Smooth muscle cell (in vitro differentiated cells): ENCODE results near the gene AMN1. TPM values are rescaled to one million over a fixed set of nuclear protein-coding genes. Genes with fewer than 3 reads are reported as not detected.

Experiments used
- DNase-seq: peaks from one replicate; lab custom pipeline; 2025; ENCODE audit not compliant: unreplicated experiment; lab: John Stamatoyannopoulos, UW
- H2AFZ ChIP-seq: fragments of 200-600 bp; sonication (generic); 2 replicates; pipeline ENCODE4 v1.6.0; 2016; ENCODE audit warnings: antibody characterized with exemption, low read depth, mild to moderate bottlenecking
- H3F3A ChIP-seq: fragments of 200-600 bp; sonication (generic); 2 replicates; pipeline ENCODE4 v1.6.0; 2017; ENCODE audit warnings: antibody characterized with exemption, low read depth
- H3K27ac ChIP-seq: fragments of 200-600 bp; sonication (generic); 2 replicates; pipeline ENCODE4 v1.5.1; 2016; ENCODE audit warnings: low read depth, mild to moderate bottlenecking
- H3K27me3 ChIP-seq: fragments of 200-600 bp; sonication (generic); 2 replicates; pipeline ENCODE4 v1.6.1; 2016; ENCODE audit warnings: low read depth, mild to moderate bottlenecking
- H3K36me3 ChIP-seq: fragments of 200-600 bp; sonication (generic); 2 replicates; pipeline ENCODE4 v1.5.1; 2016; ENCODE audit warnings: low read depth
- H3K4me1 ChIP-seq: fragments of 200-600 bp; sonication (generic); 2 replicates; pipeline ENCODE4 v1.5.1; 2016; ENCODE audit warnings: low read depth
- H3K4me2 ChIP-seq: fragments of 200-600 bp; sonication (generic); 2 replicates; pipeline ENCODE4 v1.6.0; 2016; ENCODE audit warnings: mild to moderate bottlenecking
- H3K4me3 ChIP-seq: fragments of 200-600 bp; sonication (generic); 2 replicates; pipeline ENCODE4 v1.5.1; 2016; ENCODE audit warnings: mild to moderate bottlenecking
- H3K79me2 ChIP-seq: fragments of 200-600 bp; sonication (generic); 2 replicates; pipeline ENCODE4 v1.6.0; 2016; ENCODE audit warnings: low read depth, mild to moderate bottlenecking
- H3K9ac ChIP-seq: fragments of 200-600 bp; sonication (generic); 2 replicates; pipeline ENCODE4 v1.6.0; 2016; ENCODE audit warnings: low read depth
- H3K9me3 ChIP-seq: fragments of 200-600 bp; sonication (generic); replicated peaks from 2 replicates; pipeline ENCODE4 v1.5.1; 2016; ENCODE audit warnings: low read depth
- H4K20me1 ChIP-seq: fragments of 200-600 bp; sonication (generic); 2 replicates; pipeline ENCODE4 v1.6.0; 2016; ENCODE audit warnings: low read depth
- WGBS: methylation state at CpG from one replicate; pipeline ENCODE4 v1.1.7; 2016; ENCODE audit warnings: low lambda C conversion rate; 5-methylcytosine and 5-hydroxymethylcytosine counted together
- polyA plus RNA-seq: library from polyadenylated mRNA; unstranded; fragments of >200 nt; fragmentation: Nextera tagmentation; extraction: Ambion mirVana; gene quantifications from 2 replicates; pipeline ENCODE4 v1.2.1, GENCODE V29; 2016
- total RNA-seq: library from RNA; depleted of rRNA; stranded (reverse); fragments of >200 nt; gene quantifications from 2 replicates; pipeline ENCODE4 v1.2.3, GENCODE V29; 2014
- TF ChIP-seq, protein P1 (sequence below): fragments of 200-600 bp; sonication (generic); IDR thresholded peaks from 2 replicates; pipeline ENCODE4 v1.5.1; 2017; ENCODE audit warnings: borderline replicate concordance, mild to moderate bottlenecking, antibody characterized with exemption; ENCODE audit not compliant: insufficient read depth, poor library complexity, severe bottlenecking

Gene AMN1
- total and polyA plus RNA-seq, 2 experiments from 2014 or later = 7.3 to 12.0 TPM

DNA sequence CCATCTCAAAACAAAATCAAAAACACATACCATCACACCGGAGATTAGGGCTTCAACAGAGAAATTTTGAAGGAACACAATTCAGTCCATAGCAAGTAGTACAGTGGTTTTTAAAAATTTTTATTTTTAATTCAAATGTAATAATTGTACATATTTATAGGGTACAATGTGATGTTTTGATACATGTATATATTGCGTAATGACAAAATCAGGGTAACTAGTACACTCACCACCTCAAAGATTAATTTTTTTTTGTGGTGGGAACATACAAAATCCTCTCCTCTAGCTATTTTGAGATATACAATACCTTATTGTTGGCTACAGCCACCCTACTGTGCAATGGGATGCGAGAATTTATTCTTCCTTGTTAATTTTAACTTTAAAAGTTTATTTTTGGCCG, 95.4 kb downstream of the AMN1 start:
- Histone ChIP-seq H3K4me1 (no peaks in the 10 kb centered on the region), H3K9me3 (no peaks in the 10 kb centered on the region), H3K9ac (no peak overlapping the region), H2AFZ (no peak overlapping the region), H3K79me2 (no peaks in the 10 kb centered on the region), H3K36me3 (no peaks in the 10 kb centered on the region), H4K20me1 (no peaks in the 10 kb centered on the region), H3F3A (no peaks in the 10 kb centered on the region), H3K27me3 (no peaks in the 10 kb centered on the region), H3K4me2 (no peak overlapping the region), H3K27ac (no peak overlapping the region), H3K4me3 (no peak overlapping the region)
- TF ChIP-seq, protein P1, sequence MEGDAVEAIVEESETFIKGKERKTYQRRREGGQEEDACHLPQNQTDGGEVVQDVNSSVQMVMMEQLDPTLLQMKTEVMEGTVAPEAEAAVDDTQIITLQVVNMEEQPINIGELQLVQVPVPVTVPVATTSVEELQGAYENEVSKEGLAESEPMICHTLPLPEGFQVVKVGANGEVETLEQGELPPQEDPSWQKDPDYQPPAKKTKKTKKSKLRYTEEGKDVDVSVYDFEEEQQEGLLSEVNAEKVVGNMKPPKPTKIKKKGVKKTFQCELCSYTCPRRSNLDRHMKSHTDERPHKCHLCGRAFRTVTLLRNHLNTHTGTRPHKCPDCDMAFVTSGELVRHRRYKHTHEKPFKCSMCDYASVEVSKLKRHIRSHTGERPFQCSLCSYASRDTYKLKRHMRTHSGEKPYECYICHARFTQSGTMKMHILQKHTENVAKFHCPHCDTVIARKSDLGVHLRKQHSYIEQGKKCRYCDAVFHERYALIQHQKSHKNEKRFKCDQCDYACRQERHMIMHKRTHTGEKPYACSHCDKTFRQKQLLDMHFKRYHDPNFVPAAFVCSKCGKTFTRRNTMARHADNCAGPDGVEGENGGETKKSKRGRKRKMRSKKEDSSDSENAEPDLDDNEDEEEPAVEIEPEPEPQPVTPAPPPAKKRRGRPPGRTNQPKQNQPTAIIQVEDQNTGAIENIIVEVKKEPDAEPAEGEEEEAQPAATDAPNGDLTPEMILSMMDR = no peak
- no peak for DNase-seq
- WGBS = 80% methylated on average over 4 of the region's 4 CpGs

DNA sequence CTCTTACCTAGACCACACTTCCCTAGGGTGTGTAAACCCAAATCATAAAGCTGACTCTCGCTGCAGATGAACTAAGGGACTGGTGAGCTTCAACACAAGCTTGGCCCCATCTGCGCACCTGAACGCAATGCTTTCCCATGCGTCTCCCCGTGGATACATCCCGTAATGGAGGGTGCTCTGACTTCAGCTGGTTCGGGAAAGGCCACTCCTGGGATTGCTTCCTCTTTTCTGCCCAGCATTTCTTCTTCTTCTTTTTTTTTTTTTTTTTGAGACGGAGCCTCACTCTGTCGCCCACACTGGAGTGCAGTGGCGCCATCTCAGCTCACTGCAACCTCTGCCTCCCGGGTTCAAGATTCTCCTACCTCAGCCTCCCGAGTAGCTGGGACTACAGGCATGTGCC, 97.0 kb downstream of the AMN1 start:
- Histone ChIP-seq H3F3A (no peaks in the 10 kb centered on the region), H3K79me2 (no peaks in the 10 kb centered on the region), H3K36me3 (no peaks in the 10 kb centered on the region), H3K9me3 (no peaks in the 10 kb centered on the region), H2AFZ (no peak overlapping the region), H3K27me3 (no peaks in the 10 kb centered on the region), H4K20me1 (no peaks in the 10 kb centered on the region), H3K9ac (no peak overlapping the region), H3K4me2 (no peak overlapping the region), H3K4me1 (no peaks in the 10 kb centered on the region), H3K4me3 (no peak overlapping the region), H3K27ac (no peak overlapping the region)
- WGBS = 96% methylated on average over 10 of the region's 12 CpGs
- TF ChIP-seq, protein P1 = no peak
- no peak for DNase-seq

DNA sequence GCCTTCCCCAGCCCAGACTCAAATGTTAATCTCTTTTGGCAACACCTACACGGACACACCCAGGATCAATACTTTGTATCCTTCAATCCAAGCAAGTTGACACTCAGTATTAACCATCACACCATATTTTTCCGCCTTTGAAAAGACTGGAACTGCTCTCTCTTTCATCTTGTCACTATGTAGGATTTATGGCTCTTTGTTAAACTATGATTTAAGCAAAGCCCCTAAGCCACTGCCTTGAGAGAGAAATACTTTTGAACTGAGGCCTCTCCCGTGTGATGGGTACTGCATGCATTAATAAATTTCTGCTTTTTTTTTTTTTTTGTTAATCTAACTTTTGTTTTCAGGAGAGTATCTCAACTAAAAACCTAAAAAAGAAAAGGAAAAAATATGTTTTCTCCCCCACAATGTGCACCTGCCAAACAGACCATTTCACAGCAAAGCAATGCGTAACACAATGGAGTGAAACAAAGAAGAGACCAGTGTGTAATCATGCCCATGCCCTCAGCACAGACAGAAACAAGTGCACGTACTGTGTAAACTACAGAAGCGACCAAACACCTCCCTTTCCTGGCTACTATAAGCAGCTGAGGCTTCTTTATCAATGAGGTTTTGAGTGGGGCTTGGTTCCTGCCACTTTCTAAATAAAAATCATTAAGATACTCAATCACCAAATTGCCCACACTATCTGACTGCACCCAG, 97.6 kb downstream of the AMN1 start:
- Histone ChIP-seq H3K27me3 (no peaks in the 10 kb centered on the region), H3K9me3 (no peaks in the 10 kb centered on the region), H3K4me2 (no peak overlapping the region), H3K9ac (no peak overlapping the region), H3K36me3 (no peaks in the 10 kb centered on the region), H3K4me1 (no peaks in the 10 kb centered on the region), H3K27ac (no peak overlapping the region), H3K4me3 (no peak overlapping the region), H3K79me2 (no peaks in the 10 kb centered on the region), H3F3A (no peaks in the 10 kb centered on the region), H4K20me1 (no peaks in the 10 kb centered on the region), H2AFZ (no peak overlapping the region)
- 91% methylated on average over 6 of the region's 6 CpGs for WGBS
- DNase-seq = no peak
- TF ChIP-seq, protein P1 = no peak
